Sigmoid colon (tissue), 4 donors: Measurements from ENCODE around the gene PRELID3B.

Source experiments
- CTCF ChIP-seq, 4 experiments: fragments of 450-650 bp in 3 of 4; fragments of 200-600 bp in 1 of 4; IDR thresholded peaks; one replicate each; pipeline ENCODE4 v1.5.1; 2016 to 2019; ENCODE audit warnings: antibody characterized with exemption in 4 of 4, mild to moderate bottlenecking in 3 of 4, moderate library complexity in 2 of 4
- EP300 ChIP-seq, 4 donors: sonication (generic); formaldehyde crosslinking; IDR thresholded peaks; one replicate each; pipeline ENCODE4 v1.6.1; 2017; ENCODE audit warnings: antibody characterized with exemption in 4 of 4

DNA sequence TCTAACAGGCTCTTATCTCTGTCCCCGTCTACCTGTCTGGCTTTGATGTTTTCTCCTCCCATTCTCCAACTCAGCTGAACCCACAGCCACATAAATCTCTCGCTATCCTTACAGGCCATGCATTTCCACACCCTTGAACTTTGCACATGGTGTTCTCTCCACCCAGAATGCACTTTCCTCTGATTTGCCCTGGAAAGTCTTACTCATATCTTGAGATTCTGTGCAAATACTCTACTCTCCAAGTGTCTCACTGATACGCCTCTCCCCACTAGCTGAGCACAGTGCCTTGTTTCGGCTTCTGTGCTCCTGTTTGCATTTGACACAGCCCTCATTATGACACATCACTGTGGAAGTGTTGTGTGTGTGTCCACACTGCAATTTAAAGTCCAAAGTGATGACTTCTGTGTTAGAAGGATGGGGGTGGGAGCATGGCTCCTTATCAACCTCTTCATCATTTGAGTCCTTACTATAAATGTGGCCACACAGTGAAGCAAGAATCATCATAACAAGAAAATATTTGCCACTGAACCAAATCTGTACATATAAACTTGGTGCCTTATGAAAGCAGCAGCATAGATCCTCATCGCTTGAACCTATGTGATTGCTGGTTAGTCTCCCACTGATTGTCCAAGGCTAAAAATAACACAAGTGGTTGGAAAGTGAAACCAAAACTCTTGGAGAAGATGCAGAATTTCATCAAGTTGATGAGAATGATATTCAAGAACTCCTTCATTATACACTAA, 5.5 kb upstream of the PRELID3B start:
- TF ChIP-seq EP300 (IDR thresholded peaks at IDR 0.05) (no peak), CTCF (IDR thresholded peaks at IDR 0.05) (no peak)
